Activated CD4-positive, CD25-positive, alpha-beta regulatory T cell treated with anti-CD3 and anti-CD28 coated beads, Interleukin-2, amount 50 U/mL, for 72 hours (primary cell): Measurements from ENCODE around the gene TEX12.
"Not testable (repeated sequence)": the region's sequence is repeated elsewhere in the genome, so short reads cannot be mapped to it uniquely, and the experiment has no call there.

ENCODE experiments used
- DNase-seq: peaks from one replicate; pipeline ENCODE4 v3.0.0; 2021

Gene TEX12

GRCh38 chr11:112167145-112167544 lies at the start of gene TEX12:
TEX12 (plus strand) TSS chr11:112167372; CDS start chr11:112169269, 1,897 bp downstream.
- DNase-seq: no peak

GRCh38 chr11:112118176-112118575 lies 49.0 kb upstream of the TEX12 start:
- DNase-seq: no peak

GRCh38 chr11:112121981-112122615 lies 45.1 kb upstream of the TEX12 start:
- DNase-seq: no peak

GRCh38 chr11:112123129-112123528 lies 44.0 kb upstream of the TEX12 start:
- DNase-seq: no peak

- DNase-seq: no peak
These were observed 40.1 kb upstream of the TEX12 start for GRCh38 chr11:112127056-112127455.

- DNase-seq: no peak
These were observed 38.6 kb upstream of the TEX12 start for GRCh38 chr11:112128483-112129121.

- DNase-seq: no peak
These were observed 37.5 kb upstream of the TEX12 start for GRCh38 chr11:112129656-112130055.

- DNase-seq: no peak
These were observed 34.4 kb upstream of the TEX12 start for GRCh38 chr11:112132737-112133136.

- no peak for DNase-seq
These were observed 32.7 kb upstream of the TEX12 start for GRCh38 chr11:112134473-112134872.

- no peak for DNase-seq
These were observed 23.6 kb upstream of the TEX12 start for GRCh38 chr11:112143597-112143996.

GRCh38 chr11:112150517-112150916 lies 16.7 kb upstream of the TEX12 start:
- no peak for DNase-seq

GRCh38 chr11:112156153-112156955 lies 10.8 kb upstream of the TEX12 start:
- no peak for DNase-seq

- no peak for DNase-seq
These were observed 10.0 kb upstream of the TEX12 start for GRCh38 chr11:112156956-112157766.

- DNase-seq: no peak
These were observed 7.8 kb upstream of the TEX12 start for GRCh38 chr11:112159098-112160065.

GRCh38 chr11:112160091-112160848 lies 6.9 kb upstream of the TEX12 start:
- no peak for DNase-seq

GRCh38 chr11:112161012-112161411 lies 6.2 kb upstream of the TEX12 start:
- no peak for DNase-seq

GRCh38 chr11:112162200-112162599 lies 5.0 kb upstream of the TEX12 start:
- not testable (repeated sequence) for DNase-seq

- no peak for DNase-seq
These were observed 4.2 kb upstream of the TEX12 start for GRCh38 chr11:112162761-112163546.

- no peak for DNase-seq
These were observed 3.1 kb upstream of the TEX12 start, which contains the start of gene IL18 for GRCh38 chr11:112163875-112164685. IL18 (minus strand) TSS chr11:112164094; CDS start chr11:112155053, 9,041 bp downstream.
